Medulla oblongata (tissue), 1 donor: ENCODE measurements around the gene CTNNA2.
A peak's percentile ranks its signal among the peaks of the same experiment; 100 is the strongest.

Experiments used
- DNase-seq: peaks from one replicate; pipeline ENCODE4 v3.0.0-alpha.2; 2015; ENCODE audit errors: extremely low spot score

The CTNNA2 gene

GRCh38 chr2:80545420-80546210 lies 1032.8 kb downstream of the CTNNA2 start:
- DNase-seq, result no peak

GRCh38 chr2:80546766-80547165 lies 1033.9 kb downstream of the CTNNA2 start:
- DNase-seq, result no peak

- DNase-seq, result no peak
Measured at GRCh38 chr2:80547344-80547743, 1034.5 kb downstream of the CTNNA2 start.

GRCh38 chr2:80548469-80548868 lies 1035.6 kb downstream of the CTNNA2 start:
- peak; percentile 19 for DNase-seq

GRCh38 chr2:80549901-80550300 lies 1037.0 kb downstream of the CTNNA2 start:
- no peak for DNase-seq

GRCh38 chr2:80560326-80560725 lies 1047.5 kb downstream of the CTNNA2 start:
- no peak for DNase-seq

GRCh38 chr2:80568011-80568410 lies 1055.2 kb downstream of the CTNNA2 start:
- DNase-seq, result no peak

- no peak for DNase-seq
Measured at GRCh38 chr2:80573167-80573566, 1060.3 kb downstream of the CTNNA2 start.

- no peak for DNase-seq
Measured at GRCh38 chr2:80573950-80574349, 1061.1 kb downstream of the CTNNA2 start.

- no peak for DNase-seq
Measured at GRCh38 chr2:80579756-80580155, 1066.9 kb downstream of the CTNNA2 start.

GRCh38 chr2:80591233-80591632 lies 1078.4 kb downstream of the CTNNA2 start:
- no peak for DNase-seq

GRCh38 chr2:80592106-80592505 lies 1079.3 kb downstream of the CTNNA2 start:
- DNase-seq, result no peak

GRCh38 chr2:80610108-80610507 lies 1097.3 kb downstream of the CTNNA2 start:
- no peak for DNase-seq

- no peak for DNase-seq
Measured at GRCh38 chr2:80621656-80622055, 1108.8 kb downstream of the CTNNA2 start.

GRCh38 chr2:80624062-80624461 lies 1111.2 kb downstream of the CTNNA2 start:
- no peak for DNase-seq

GRCh38 chr2:80634590-80634989 lies 1121.7 kb downstream of the CTNNA2 start:
- no peak for DNase-seq

- peak; percentile 4 for DNase-seq
Measured at GRCh38 chr2:80638783-80639182, 1125.9 kb downstream of the CTNNA2 start.

- no peak for DNase-seq
Measured at GRCh38 chr2:80642465-80642864, 1129.6 kb downstream of the CTNNA2 start.

GRCh38 chr2:80643598-80643997 lies 1130.7 kb downstream of the CTNNA2 start:
- DNase-seq, result no peak

- no peak for DNase-seq
Measured at GRCh38 chr2:80651435-80651834, 1138.6 kb downstream of the CTNNA2 start.

GRCh38 chr2:80655265-80655664 lies 1142.4 kb downstream of the CTNNA2 start:
- no peak for DNase-seq

GRCh38 chr2:80670763-80671162 lies 1157.9 kb downstream of the CTNNA2 start:
- DNase-seq, result no peak

- no peak for DNase-seq
Measured at GRCh38 chr2:80687524-80687923, 1174.7 kb downstream of the CTNNA2 start.

- DNase-seq, result no peak
Measured at GRCh38 chr2:80689106-80689505, 1176.3 kb downstream of the CTNNA2 start.
